Measurements from ENCODE around the gene BCL11B.

DNA sequence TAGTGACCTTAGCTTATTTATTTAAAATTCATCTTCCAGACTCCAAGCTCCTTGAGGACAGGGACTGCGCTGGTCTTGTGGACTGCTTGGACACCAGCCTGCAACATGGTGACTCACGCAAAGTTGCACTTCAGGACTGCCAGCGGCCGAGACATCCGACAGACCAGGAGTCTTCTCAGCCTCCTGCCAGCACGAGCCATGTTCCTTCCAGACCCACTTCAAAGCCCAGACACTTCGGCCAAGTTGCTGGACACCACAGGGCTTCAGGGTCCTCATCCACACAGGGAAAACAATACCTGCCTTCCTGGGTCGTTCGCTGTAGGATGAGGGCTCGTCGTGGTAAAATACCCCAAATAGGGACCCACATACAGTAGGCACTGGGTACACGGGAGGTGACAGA, 88.7 kb downstream of the BCL11B start:
- TF ChIP-seq, protein P1, sequence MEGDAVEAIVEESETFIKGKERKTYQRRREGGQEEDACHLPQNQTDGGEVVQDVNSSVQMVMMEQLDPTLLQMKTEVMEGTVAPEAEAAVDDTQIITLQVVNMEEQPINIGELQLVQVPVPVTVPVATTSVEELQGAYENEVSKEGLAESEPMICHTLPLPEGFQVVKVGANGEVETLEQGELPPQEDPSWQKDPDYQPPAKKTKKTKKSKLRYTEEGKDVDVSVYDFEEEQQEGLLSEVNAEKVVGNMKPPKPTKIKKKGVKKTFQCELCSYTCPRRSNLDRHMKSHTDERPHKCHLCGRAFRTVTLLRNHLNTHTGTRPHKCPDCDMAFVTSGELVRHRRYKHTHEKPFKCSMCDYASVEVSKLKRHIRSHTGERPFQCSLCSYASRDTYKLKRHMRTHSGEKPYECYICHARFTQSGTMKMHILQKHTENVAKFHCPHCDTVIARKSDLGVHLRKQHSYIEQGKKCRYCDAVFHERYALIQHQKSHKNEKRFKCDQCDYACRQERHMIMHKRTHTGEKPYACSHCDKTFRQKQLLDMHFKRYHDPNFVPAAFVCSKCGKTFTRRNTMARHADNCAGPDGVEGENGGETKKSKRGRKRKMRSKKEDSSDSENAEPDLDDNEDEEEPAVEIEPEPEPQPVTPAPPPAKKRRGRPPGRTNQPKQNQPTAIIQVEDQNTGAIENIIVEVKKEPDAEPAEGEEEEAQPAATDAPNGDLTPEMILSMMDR (conservative IDR thresholded peaks at IDR 0.05; ENCODE audit: low read length): no peak
- TF ChIP-seq EZH2phosphoT487 (IDR thresholded peaks at IDR 0.05; ENCODE audit: borderline replicate concordance, low read depth, low read length): no peak

All from OCI-LY7 (cell line).